Vagina (tissue), 2 donors: ENCODE measurements around the gene GRIN3A. TPM values are rescaled to one million over a fixed set of nuclear protein-coding genes. Genes with fewer than 3 reads are reported as not detected.

Experiments used
- DNase-seq, 2 donors: peaks; one replicate each; pipeline ENCODE4 v3.0.0-alpha.2; 2017; ENCODE audit errors: extremely low spot score in 2 of 2
- H3K27ac ChIP-seq: fragments of 200-600 bp; sonication (generic); one replicate; pipeline ENCODE4 v1.5.1; 2019
- H3K27me3 ChIP-seq: fragments of 200-600 bp; sonication (generic); one replicate; pipeline ENCODE4 v1.5.1; 2019
- H3K36me3 ChIP-seq, 2 donors: fragments of 200-600 bp; sonication (generic); one replicate each; pipeline ENCODE4 v1.5.1; 2017 to 2019
- H3K4me1 ChIP-seq: fragments of 200-600 bp; sonication (generic); one replicate; pipeline ENCODE4 v1.5.1; 2019
- H3K4me3 ChIP-seq, 2 donors: fragments of 200-600 bp; sonication (generic); 1 replicate in 1 of 2; 2 replicates in 1 of 2; pipeline ENCODE4 v1.5.1; 2016 to 2019
- H3K9me3 ChIP-seq: fragments of 200-600 bp; sonication (generic); one replicate; pipeline ENCODE4 v1.5.1; 2019
- CTCF ChIP-seq, 3 experiments: fragments of 450-650 bp in 2 of 3; fragments of 200-600 bp in 1 of 3; sonication (generic) in 1 of 3; IDR thresholded peaks; one replicate each; pipeline ENCODE4 v1.5.1; 2017 to 2019; ENCODE audit warnings: antibody characterized with exemption in 3 of 3, mild to moderate bottlenecking in 2 of 3, moderate library complexity in 2 of 3
- POLR2A ChIP-seq, 2 donors: fragments of 450-650 bp; IDR thresholded peaks; one replicate each; pipeline ENCODE4 v1.6.1; 2017; ENCODE audit warnings: antibody characterized with exemption in 2 of 2, mild to moderate bottlenecking in 2 of 2, moderate library complexity in 2 of 2
- POLR2AphosphoS5 ChIP-seq, 2 donors: sonication (generic); formaldehyde crosslinking; IDR thresholded peaks; one replicate each; pipeline ENCODE4 v1.9.0; 2017; ENCODE audit warnings: antibody characterized with exemption in 2 of 2, mild to moderate bottlenecking in 2 of 2, low read depth in 1 of 2; ENCODE audit not compliant: insufficient read depth in 1 of 2
- intact Hi-C: fragments of 100-400 bp; cut with DNase I; formaldehyde crosslinking; loops from one replicate; pipeline ENCODE4 v1.15.1; 2023
- total RNA-seq: library from RNA; depleted of rRNA; stranded (reverse); fragments of >200 nt; gene quantifications from one replicate; pipeline ENCODE4 v1.2.3, GENCODE V29; 2016

The GRIN3A gene
- total RNA-seq, 1 donor from 2014 or later: 1.5 TPM

GRCh38 chr9:101689039-101689438 lies 49.4 kb downstream of the GRIN3A start:
- H3K4me3 ChIP-seq: no peak overlapping the region

GRCh38 chr9:101684665-101685064 lies 53.8 kb downstream of the GRIN3A start:
- Histone ChIP-seq H3K4me1 (no peaks in the 10 kb centered on the region), H3K27me3 (no peaks in the 10 kb centered on the region), H3K9me3 (no peaks in the 10 kb centered on the region), H3K4me3 (no peak overlapping the region), H3K36me3 (no peaks in the 10 kb centered on the region), H3K27ac (no peak overlapping the region)
- no peak for DNase-seq
- intact Hi-C loops: no loop called here
- no peak for TF ChIP-seq POLR2A (IDR thresholded peaks at IDR 0.05)
- TF ChIP-seq POLR2AphosphoS5 (IDR thresholded peaks at IDR 0.05; ENCODE audit: insufficient read depth in 1 of 2, low read depth in 1 of 2): no peak
- TF ChIP-seq CTCF (IDR thresholded peaks at IDR 0.05): no peak

More at GRCh38 chr9:101689039-101689438, 49.4 kb downstream of the GRIN3A start:
- no peaks in the 10 kb centered on the region for H3K36me3 ChIP-seq
- H3K27ac ChIP-seq: no peak overlapping the region
- DNase-seq: no peak
- TF ChIP-seq POLR2AphosphoS5 (IDR thresholded peaks at IDR 0.05; ENCODE audit: insufficient read depth in 1 of 2, low read depth in 1 of 2) (no peak), POLR2A (IDR thresholded peaks at IDR 0.05) (no peak), CTCF (IDR thresholded peaks at IDR 0.05) (no peak)
- no peaks in the 10 kb centered on the region for H3K27me3 ChIP-seq
- H3K4me1 ChIP-seq: no peaks in the 10 kb centered on the region
- H3K9me3 ChIP-seq: no peaks in the 10 kb centered on the region
- intact Hi-C loops: no loop called here

- no peak overlapping the region for H3K27ac ChIP-seq
- H3K9me3 ChIP-seq: no peaks in the 10 kb centered on the region
- TF ChIP-seq POLR2AphosphoS5 (IDR thresholded peaks at IDR 0.05; ENCODE audit: insufficient read depth in 1 of 2, low read depth in 1 of 2) (no peak), POLR2A (IDR thresholded peaks at IDR 0.05) (no peak), CTCF (IDR thresholded peaks at IDR 0.05) (no peak)
- DNase-seq: no peak
- no peaks in the 10 kb centered on the region for H3K27me3 ChIP-seq
- intact Hi-C loops: no loop called here
- H3K36me3 ChIP-seq: no peaks in the 10 kb centered on the region
- H3K4me1 ChIP-seq: no peaks in the 10 kb centered on the region
- no peak overlapping the region for H3K4me3 ChIP-seq
These were observed 55.2 kb downstream of the GRIN3A start for GRCh38 chr9:101683236-101683635.

GRCh38 chr9:101677861-101678260 lies 60.6 kb downstream of the GRIN3A start:
- Histone ChIP-seq H3K4me3 (no peak overlapping the region), H3K27me3 (no peaks in the 10 kb centered on the region), H3K27ac (no peak overlapping the region), H3K4me1 (no peaks in the 10 kb centered on the region), H3K9me3 (no peaks in the 10 kb centered on the region), H3K36me3 (no peaks in the 10 kb centered on the region)
- intact Hi-C loops: no loop called here
- DNase-seq: no peak
- no peak for TF ChIP-seq CTCF (IDR thresholded peaks at IDR 0.05)
- TF ChIP-seq POLR2A (IDR thresholded peaks at IDR 0.05): no peak
- TF ChIP-seq POLR2AphosphoS5 (IDR thresholded peaks at IDR 0.05; ENCODE audit: insufficient read depth in 1 of 2, low read depth in 1 of 2): no peak

- intact Hi-C loops: no loop called here
- H3K4me1 ChIP-seq: no peaks in the 10 kb centered on the region
These were observed 63.1 kb downstream of the GRIN3A start for GRCh38 chr9:101675341-101675740.

More at GRCh38 chr9:101675341-101675740, 63.1 kb downstream of the GRIN3A start:
- Histone ChIP-seq H3K27ac (no peak overlapping the region), H3K9me3 (no peaks in the 10 kb centered on the region), H3K27me3 (no peaks in the 10 kb centered on the region), H3K36me3 (no peaks in the 10 kb centered on the region), H3K4me3 (no peak overlapping the region)
- TF ChIP-seq CTCF (IDR thresholded peaks at IDR 0.05): no peak
- no peak for TF ChIP-seq POLR2A (IDR thresholded peaks at IDR 0.05)
- TF ChIP-seq POLR2AphosphoS5 (IDR thresholded peaks at IDR 0.05; ENCODE audit: insufficient read depth in 1 of 2, low read depth in 1 of 2): no peak
- DNase-seq: no peak
